Activated CD8-positive, alpha-beta memory T cell treated with anti-CD3 and anti-CD28 coated beads, Interleukin-2, amount 10 ng/mL, durations not matched to agents 7 days and 5 days (primary cell): ENCODE results near the gene HSD17B2. TPM values are rescaled to one million over a fixed set of nuclear protein-coding genes. Genes with fewer than 3 reads are reported as not detected.

Experiments
- ATAC-seq: fragments of 150-1000 bp; cut with Tn5 transposase; one replicate; pipeline ENCODE4 v1.10.0; 2021; ENCODE audit warnings: moderate library complexity
- CTCF ChIA-PET: fragments of 350-600 bp; sonication (Branson Sonifier 250); formaldehyde crosslinking; loops from one replicate; lab custom pipeline; 2021; ENCODE audit warnings: antibody characterized with exemption; lab: Charles Lee
- DNase-seq: peaks from one replicate; pipeline ENCODE4 v3.0.0-alpha.2; 2020
- H3K27ac Mint-ChIP-seq: one replicate; pipeline ENCODE4 v1.8.0; 2021; ENCODE audit warnings: mild to moderate bottlenecking, mixed read lengths
- H3K27me3 Mint-ChIP-seq: one replicate; pipeline ENCODE4 v1.8.0; 2021; ENCODE audit warnings: mixed read lengths
- H3K36me3 Mint-ChIP-seq: one replicate; pipeline ENCODE4 v1.8.0; 2021; ENCODE audit warnings: mild to moderate bottlenecking, mixed read lengths
- H3K4me1 Mint-ChIP-seq: one replicate; pipeline ENCODE4 v1.8.0; 2021; ENCODE audit warnings: mixed read lengths
- H3K4me3 Mint-ChIP-seq: one replicate; pipeline ENCODE4 v1.8.0; 2021; ENCODE audit warnings: mild to moderate bottlenecking, moderate library complexity, mixed read lengths
- H3K9me3 Mint-ChIP-seq: one replicate; pipeline ENCODE4 v1.8.0; 2022; ENCODE audit warnings: low read depth, mixed read lengths
- total RNA-seq, 2 experiments: library from RNA; stranded (reverse); gene quantifications; one replicate each; pipeline ENCODE4 v1.2.3, GENCODE V29; 2021

HSD17B2 gene
- total RNA-seq, 2 experiments from 2014 or later, result not detected

DNA sequence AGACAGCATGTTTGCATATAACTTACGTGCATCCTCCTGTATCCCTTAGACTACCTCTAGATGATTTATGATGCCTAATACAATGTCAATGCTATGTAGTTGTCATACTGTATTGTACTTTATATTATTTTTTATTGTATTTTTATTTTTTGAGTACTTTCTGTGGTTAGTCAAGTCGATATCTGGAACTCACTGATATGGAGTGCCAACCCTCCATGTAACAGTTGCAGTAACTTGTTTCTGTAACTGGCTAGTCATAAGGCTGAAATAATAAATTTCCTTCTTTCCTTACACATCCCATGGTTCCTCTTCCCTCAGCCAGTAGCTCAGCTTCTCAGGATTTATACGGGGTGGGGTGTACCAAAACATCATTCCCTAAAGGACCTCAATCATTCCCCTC lies 111.5 kb downstream of the HSD17B2 start:
- Mint-ChIP-seq H3K4me3 (no peak overlapping the region), H3K36me3 (peaks cover 19% of the 10 kb centered on the region), H3K4me1 (no peaks in the 10 kb centered on the region), H3K27ac (no peak overlapping the region), H3K9me3 (no peaks in the 10 kb centered on the region), H3K27me3 (no peaks in the 10 kb centered on the region)
- CTCF ChIA-PET, result no interaction called here
- ATAC-seq (no peak), DNase-seq (no peak)

DNA sequence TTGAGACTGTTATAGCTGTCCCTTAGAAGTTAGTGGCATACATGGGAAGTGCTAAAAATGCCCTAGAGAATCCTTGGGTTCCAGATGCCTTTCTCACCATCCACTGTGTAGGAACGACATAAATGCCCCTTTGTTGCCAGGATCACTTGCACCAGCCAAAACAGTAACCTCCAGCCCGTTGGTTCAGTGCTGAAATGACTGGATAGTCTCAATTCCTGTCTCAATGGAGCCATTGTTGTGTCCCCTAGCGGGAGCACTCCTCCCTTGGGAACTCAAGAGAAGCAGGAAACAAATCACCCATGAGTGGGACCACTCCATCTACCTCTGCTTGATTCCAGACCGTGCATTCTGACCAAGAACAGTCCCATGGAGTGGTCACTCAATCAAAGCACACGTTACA lies 111.9 kb downstream of the HSD17B2 start:
- CTCF ChIA-PET, result no interaction called here

DNA sequence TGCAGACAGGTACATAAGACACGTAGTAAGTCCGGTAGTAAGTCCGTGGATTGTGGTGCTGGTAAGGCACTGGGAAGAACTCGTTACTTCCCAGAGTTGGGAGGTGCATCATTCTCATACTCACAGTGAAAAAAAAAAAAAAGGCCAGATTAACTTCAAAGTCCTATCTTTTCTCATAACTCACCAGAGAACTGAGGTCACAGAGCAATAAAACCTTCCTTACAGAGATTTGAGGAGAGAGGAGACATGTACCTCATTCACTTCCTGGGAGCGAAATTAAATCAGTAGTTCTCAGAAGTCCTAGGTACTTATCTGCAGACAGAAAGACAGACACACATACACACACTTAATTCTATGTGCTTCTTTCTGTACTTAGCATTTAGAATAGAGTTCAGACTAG lies 112.5 kb downstream of the HSD17B2 start:
- CTCF ChIA-PET, result no interaction called here
- no peaks in the 10 kb centered on the region for H3K9me3 Mint-ChIP-seq
- no peak overlapping the region for H3K4me3 Mint-ChIP-seq
- no peaks in the 10 kb centered on the region for H3K4me1 Mint-ChIP-seq
- ATAC-seq, result no peak
- H3K27ac Mint-ChIP-seq, result no peak overlapping the region
- H3K27me3 Mint-ChIP-seq, result no peaks in the 10 kb centered on the region
- no peak for DNase-seq
- peaks cover 18% of the 10 kb centered on the region for H3K36me3 Mint-ChIP-seq

More for the DNA sequence above, 111.9 kb downstream of the HSD17B2 start:
- Mint-ChIP-seq H3K36me3 (peaks cover 18% of the 10 kb centered on the region), H3K4me3 (no peak overlapping the region), H3K4me1 (no peaks in the 10 kb centered on the region), H3K27ac (no peak overlapping the region), H3K27me3 (no peaks in the 10 kb centered on the region), H3K9me3 (no peaks in the 10 kb centered on the region)
- ATAC-seq, result no peak
- no peak for DNase-seq

Other genes with a start within 250 kb of the HSD17B2 start
- gene SDR42E1, start 23.8 kb upstream of the HSD17B2 start, total RNA-seq, result 10 to 100 TPM in 1 of 2 experiments, 1 to 10 TPM in 1; 8.9 to 10.3 TPM
- 10 to 100 TPM; 26.1 to 32.1 TPM for gene MPHOSPH6, start 135.0 kb downstream of the HSD17B2 start, total RNA-seq